A549 (cell line): ENCODE measurements around the gene HINT3.

Source experiments
- CBX2 ChIP-seq: fragments of 200-600 bp; sonication (generic); IDR thresholded peaks from 2 replicates; pipeline ENCODE4 v1.6.1; 2016; ENCODE audit warnings: low read depth, mild to moderate bottlenecking, borderline replicate concordance
- CEBPB ChIP-seq, 2 experiments: fragments of >200 bp in 1 of 2; sonication (Bioruptor Twin) in 1 of 2; formaldehyde crosslinking in 1 of 2; IDR thresholded peaks; 2 replicates each; pipeline ENCODE4 v1.6.1; 2012 to 2016
- CTCF ChIP-seq: fragments of >200 bp; sonication (Bioruptor Twin); formaldehyde crosslinking; IDR thresholded peaks from 3 replicates; pipeline ENCODE4 v1.5.1; 2016
- EHMT2 ChIP-seq: fragments of 200-600 bp; sonication (generic); IDR thresholded peaks from 2 replicates; pipeline ENCODE4 v1.6.1; 2016; ENCODE audit warnings: antibody characterized with exemption, low read depth, mild to moderate bottlenecking, moderate library complexity
- PHF8 ChIP-seq: fragments of 200-600 bp; sonication (generic); IDR thresholded peaks from 2 replicates; pipeline ENCODE4 v1.6.1; 2016; ENCODE audit warnings: low read depth, mild to moderate bottlenecking, antibody characterized with exemption, moderate library complexity, borderline replicate concordance
- POLR2AphosphoS2 ChIP-seq: conservative IDR thresholded peaks from 2 replicates; pipeline ENCODE4 v1.6.1; 2012; ENCODE audit warnings: low read length, improper control_type of control experiment, inconsistent platforms
- RNF2 ChIP-seq: fragments of 200-600 bp; sonication (generic); IDR thresholded peaks from 2 replicates; pipeline ENCODE4 v1.6.1; 2016; ENCODE audit warnings: low read depth, mild to moderate bottlenecking, antibody characterized with exemption, moderate library complexity, borderline replicate concordance
- USF2 ChIP-seq: fragments of 450-650 bp; IDR thresholded peaks from 2 replicates; pipeline ENCODE4 v1.6.1; 2014; ENCODE audit warnings: antibody characterized with exemption

- TF ChIP-seq CTCF (no peak), EHMT2 (no peak), RNF2 (no peak), USF2 (no peak), POLR2AphosphoS2 (no peak), PHF8 (no peak), CBX2 (no peak), CEBPB (IDR thresholded peaks at IDR 0.05) (no peak)
Measured at GRCh38 chr6:125926711-125927110, 29.9 kb upstream of the HINT3 start.
